Measurements from ENCODE around the gene GLIPR2.

DNA sequence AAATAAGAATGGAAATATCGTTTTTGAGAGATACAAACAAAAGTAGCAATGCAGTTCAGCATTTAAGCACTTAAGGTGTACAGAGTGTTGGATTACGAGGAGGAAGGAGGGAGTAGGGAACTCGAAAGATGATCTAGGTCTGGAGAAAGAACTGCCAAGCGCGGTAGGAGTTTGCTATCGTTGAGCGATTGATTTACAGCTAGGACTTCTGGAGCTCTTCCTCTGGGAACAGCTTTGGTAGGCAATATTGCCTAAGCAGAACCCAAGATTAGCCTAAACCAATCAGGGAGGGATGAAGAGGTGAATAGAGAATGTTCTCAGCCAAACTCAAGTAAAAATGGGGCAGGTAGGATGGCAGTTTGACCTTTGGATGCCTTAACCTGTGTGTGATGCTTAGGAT, 55.2 kb downstream of the GLIPR2 start:
- TF ChIP-seq, protein P1, sequence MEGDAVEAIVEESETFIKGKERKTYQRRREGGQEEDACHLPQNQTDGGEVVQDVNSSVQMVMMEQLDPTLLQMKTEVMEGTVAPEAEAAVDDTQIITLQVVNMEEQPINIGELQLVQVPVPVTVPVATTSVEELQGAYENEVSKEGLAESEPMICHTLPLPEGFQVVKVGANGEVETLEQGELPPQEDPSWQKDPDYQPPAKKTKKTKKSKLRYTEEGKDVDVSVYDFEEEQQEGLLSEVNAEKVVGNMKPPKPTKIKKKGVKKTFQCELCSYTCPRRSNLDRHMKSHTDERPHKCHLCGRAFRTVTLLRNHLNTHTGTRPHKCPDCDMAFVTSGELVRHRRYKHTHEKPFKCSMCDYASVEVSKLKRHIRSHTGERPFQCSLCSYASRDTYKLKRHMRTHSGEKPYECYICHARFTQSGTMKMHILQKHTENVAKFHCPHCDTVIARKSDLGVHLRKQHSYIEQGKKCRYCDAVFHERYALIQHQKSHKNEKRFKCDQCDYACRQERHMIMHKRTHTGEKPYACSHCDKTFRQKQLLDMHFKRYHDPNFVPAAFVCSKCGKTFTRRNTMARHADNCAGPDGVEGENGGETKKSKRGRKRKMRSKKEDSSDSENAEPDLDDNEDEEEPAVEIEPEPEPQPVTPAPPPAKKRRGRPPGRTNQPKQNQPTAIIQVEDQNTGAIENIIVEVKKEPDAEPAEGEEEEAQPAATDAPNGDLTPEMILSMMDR (IDR thresholded peaks at IDR 0.05 in 8 of 11, conservative IDR thresholded peaks at IDR 0.05 in 3 of 11): no peak
- no peak for TF ChIP-seq POLR2A (IDR thresholded peaks at IDR 0.05)
